Vagina (tissue), 2 donors: ENCODE results near the gene STK10. TPM values are rescaled to one million over a fixed set of nuclear protein-coding genes. Genes with fewer than 3 reads are reported as not detected.

Experiments
- DNase-seq, 2 donors: peaks; one replicate each; pipeline ENCODE4 v3.0.0-alpha.2; 2017; ENCODE audit errors: extremely low spot score in 2 of 2
- H3K27ac ChIP-seq: fragments of 200-600 bp; sonication (generic); one replicate; pipeline ENCODE4 v1.5.1; 2019
- H3K27me3 ChIP-seq: fragments of 200-600 bp; sonication (generic); one replicate; pipeline ENCODE4 v1.5.1; 2019
- H3K36me3 ChIP-seq, 2 donors: fragments of 200-600 bp; sonication (generic); one replicate each; pipeline ENCODE4 v1.5.1; 2017 to 2019
- H3K4me1 ChIP-seq: fragments of 200-600 bp; sonication (generic); one replicate; pipeline ENCODE4 v1.5.1; 2019
- H3K4me3 ChIP-seq, 2 donors: fragments of 200-600 bp; sonication (generic); 1 replicate in 1 of 2; 2 replicates in 1 of 2; pipeline ENCODE4 v1.5.1; 2016 to 2019
- H3K9me3 ChIP-seq: fragments of 200-600 bp; sonication (generic); one replicate; pipeline ENCODE4 v1.5.1; 2019
- POLR2A ChIP-seq, 2 donors: fragments of 450-650 bp; IDR thresholded peaks; one replicate each; pipeline ENCODE4 v1.6.1; 2017; ENCODE audit warnings: antibody characterized with exemption in 2 of 2, mild to moderate bottlenecking in 2 of 2, moderate library complexity in 2 of 2
- POLR2AphosphoS5 ChIP-seq, 2 donors: sonication (generic); formaldehyde crosslinking; IDR thresholded peaks; one replicate each; pipeline ENCODE4 v1.9.0; 2017; ENCODE audit warnings: antibody characterized with exemption in 2 of 2, mild to moderate bottlenecking in 2 of 2, low read depth in 1 of 2; ENCODE audit not compliant: insufficient read depth in 1 of 2
- intact Hi-C: fragments of 100-400 bp; cut with DNase I; formaldehyde crosslinking; loops from one replicate; pipeline ENCODE4 v1.15.1; 2023
- total RNA-seq: library from RNA; depleted of rRNA; stranded (reverse); fragments of >200 nt; gene quantifications from one replicate; pipeline ENCODE4 v1.2.3, GENCODE V29; 2016
- TF ChIP-seq, protein P1 (sequence below), 3 experiments: fragments of 450-650 bp in 2 of 3; fragments of 200-600 bp in 1 of 3; sonication (generic) in 1 of 3; IDR thresholded peaks; one replicate each; pipeline ENCODE4 v1.5.1; 2017 to 2019; ENCODE audit warnings: antibody characterized with exemption in 3 of 3, mild to moderate bottlenecking in 2 of 3, moderate library complexity in 2 of 3

Gene STK10
- total RNA-seq, 1 donor from 2014 or later: 33.9 TPM

DNA sequence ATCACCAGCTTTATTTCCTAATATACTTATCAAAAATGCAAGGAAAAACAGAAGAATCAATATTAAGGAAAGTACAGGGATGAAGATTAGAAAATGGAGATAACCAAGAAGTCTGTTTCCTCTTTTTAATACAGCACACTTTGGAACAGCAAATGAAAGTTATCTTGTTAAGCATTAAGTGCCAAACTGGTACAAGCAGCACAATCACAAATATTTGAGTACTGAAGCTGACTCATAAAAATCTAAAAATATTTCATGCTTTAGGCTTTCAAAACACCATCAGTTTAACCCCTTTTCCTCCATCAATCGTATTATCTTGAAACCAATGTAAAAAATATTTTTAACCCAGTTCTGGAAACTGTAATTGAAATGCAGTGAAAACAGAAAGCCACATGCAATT is 184.3 kb downstream of the STK10 start:
- no peaks in the 10 kb centered on the region for H3K27me3 ChIP-seq
- TF ChIP-seq POLR2AphosphoS5 (IDR thresholded peaks at IDR 0.05; ENCODE audit: insufficient read depth in 1 of 2, low read depth in 1 of 2): no peak
- TF ChIP-seq, protein P1, sequence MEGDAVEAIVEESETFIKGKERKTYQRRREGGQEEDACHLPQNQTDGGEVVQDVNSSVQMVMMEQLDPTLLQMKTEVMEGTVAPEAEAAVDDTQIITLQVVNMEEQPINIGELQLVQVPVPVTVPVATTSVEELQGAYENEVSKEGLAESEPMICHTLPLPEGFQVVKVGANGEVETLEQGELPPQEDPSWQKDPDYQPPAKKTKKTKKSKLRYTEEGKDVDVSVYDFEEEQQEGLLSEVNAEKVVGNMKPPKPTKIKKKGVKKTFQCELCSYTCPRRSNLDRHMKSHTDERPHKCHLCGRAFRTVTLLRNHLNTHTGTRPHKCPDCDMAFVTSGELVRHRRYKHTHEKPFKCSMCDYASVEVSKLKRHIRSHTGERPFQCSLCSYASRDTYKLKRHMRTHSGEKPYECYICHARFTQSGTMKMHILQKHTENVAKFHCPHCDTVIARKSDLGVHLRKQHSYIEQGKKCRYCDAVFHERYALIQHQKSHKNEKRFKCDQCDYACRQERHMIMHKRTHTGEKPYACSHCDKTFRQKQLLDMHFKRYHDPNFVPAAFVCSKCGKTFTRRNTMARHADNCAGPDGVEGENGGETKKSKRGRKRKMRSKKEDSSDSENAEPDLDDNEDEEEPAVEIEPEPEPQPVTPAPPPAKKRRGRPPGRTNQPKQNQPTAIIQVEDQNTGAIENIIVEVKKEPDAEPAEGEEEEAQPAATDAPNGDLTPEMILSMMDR (IDR thresholded peaks at IDR 0.05): no peak
- no peak for TF ChIP-seq POLR2A (IDR thresholded peaks at IDR 0.05)
- DNase-seq: no peak
- H3K9me3 ChIP-seq: no peaks in the 10 kb centered on the region
- intact Hi-C loops: loop anchor here (10.0 kb wide), 1 partner anchor 89 kb away; no protein-coding TSS in a partner anchor
- peaks cover 66% of the 10 kb centered on the region for H3K4me1 ChIP-seq
- no peak overlapping the region for H3K4me3 ChIP-seq
- H3K36me3 ChIP-seq: no peaks in the 10 kb centered on the region
- no peak overlapping the region for H3K27ac ChIP-seq

DNA sequence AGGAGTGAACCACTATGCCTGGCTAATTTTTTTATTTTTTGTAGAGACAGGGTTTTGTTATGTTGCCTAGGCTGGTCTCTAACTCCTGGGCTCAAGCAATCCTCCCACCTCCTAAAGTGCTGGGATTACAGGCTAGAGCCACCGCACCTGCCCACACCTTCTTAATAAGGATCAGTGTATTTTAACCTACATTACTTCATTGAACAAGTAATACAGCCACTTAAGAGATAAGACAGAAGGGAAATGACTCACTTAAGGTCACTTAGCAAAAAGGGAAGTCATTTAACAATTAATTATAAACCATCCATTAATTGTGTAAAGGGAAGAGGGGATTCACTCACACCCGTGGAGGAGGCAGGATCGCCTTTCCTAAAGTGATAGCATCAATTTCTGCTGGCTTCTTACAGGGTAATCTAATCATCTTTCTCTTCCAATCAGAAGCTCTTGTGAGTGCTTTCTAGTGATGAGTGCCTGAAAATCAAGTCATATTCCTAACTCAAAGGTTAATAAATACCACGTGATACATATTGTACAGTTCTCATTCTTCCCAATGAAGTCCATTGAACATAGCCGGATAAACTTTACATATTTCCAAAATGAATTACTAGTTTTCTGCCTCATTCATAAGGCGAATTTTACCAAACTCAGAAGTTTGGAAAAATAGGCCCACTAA is 185.0 kb downstream of the STK10 start:
- H3K36me3 ChIP-seq: no peaks in the 10 kb centered on the region
- H3K4me1 ChIP-seq: peaks cover 69% of the 10 kb centered on the region
- H3K27ac ChIP-seq: no peak overlapping the region
- no peaks in the 10 kb centered on the region for H3K27me3 ChIP-seq
- TF ChIP-seq POLR2A (IDR thresholded peaks at IDR 0.05) (no peak), POLR2AphosphoS5 (IDR thresholded peaks at IDR 0.05; ENCODE audit: insufficient read depth in 1 of 2, low read depth in 1 of 2) (no peak)
- TF ChIP-seq, protein P1 (IDR thresholded peaks at IDR 0.05): no peak
- no peak overlapping the region for H3K4me3 ChIP-seq
- no peaks in the 10 kb centered on the region for H3K9me3 ChIP-seq
- DNase-seq: no peak
- intact Hi-C loops: loop anchor here (10.0 kb wide), 1 partner anchor 88 kb away; no protein-coding TSS in a partner anchor

DNA sequence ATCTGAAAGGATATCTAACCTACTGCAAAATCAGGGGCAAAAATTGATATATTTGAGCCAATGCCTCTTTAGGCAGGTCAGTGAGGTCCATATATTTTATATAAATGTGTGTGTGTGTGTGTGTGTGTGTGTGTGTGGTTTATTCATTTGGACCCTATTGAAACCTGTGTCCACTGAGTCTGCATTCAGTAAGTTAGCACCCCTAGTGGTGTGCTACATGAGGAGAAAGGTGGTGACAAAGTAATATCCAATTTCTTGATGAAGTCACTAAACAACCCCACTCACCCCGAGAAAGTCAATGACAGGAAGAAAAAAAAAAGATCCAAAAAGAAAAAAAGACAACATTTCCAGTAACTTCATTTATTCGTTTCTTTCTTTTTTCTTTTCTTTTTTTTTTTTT is 185.7 kb downstream of the STK10 start:
- Histone ChIP-seq H3K27me3 (no peaks in the 10 kb centered on the region), H3K9me3 (no peaks in the 10 kb centered on the region), H3K27ac (no peak overlapping the region), H3K4me1 (peaks cover 69% of the 10 kb centered on the region), H3K4me3 (no peak overlapping the region), H3K36me3 (no peaks in the 10 kb centered on the region)
- TF ChIP-seq POLR2AphosphoS5 (IDR thresholded peaks at IDR 0.05; ENCODE audit: insufficient read depth in 1 of 2, low read depth in 1 of 2) (no peak), POLR2A (IDR thresholded peaks at IDR 0.05) (no peak)
- TF ChIP-seq, protein P1 (IDR thresholded peaks at IDR 0.05): no peak
- DNase-seq: no peak
- intact Hi-C loops: loop anchor here (10.0 kb wide), 1 partner anchor 88 kb away; no protein-coding TSS in a partner anchor

DNA sequence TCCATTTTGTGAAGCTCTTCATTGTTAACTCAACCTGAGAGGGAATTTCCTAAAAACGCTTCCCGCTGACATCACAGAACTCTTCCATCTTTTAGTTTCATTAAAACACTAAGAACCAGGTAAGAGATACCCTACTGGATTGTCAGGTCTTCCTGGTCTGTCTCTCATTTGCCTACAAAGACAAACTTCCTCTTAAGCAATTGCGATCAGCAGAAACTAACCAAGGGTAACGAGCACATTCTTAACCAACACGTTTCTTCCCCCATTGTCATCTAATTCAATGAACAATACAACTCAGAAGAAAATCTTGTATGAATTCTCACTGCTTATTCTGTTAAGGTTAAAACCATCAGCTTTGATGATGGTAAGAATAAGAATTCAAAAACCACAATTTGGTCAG is 188.1 kb downstream of the STK10 start:
- intact Hi-C loops: loop anchor here (10.0 kb wide), 1 partner anchor 85 kb away; no protein-coding TSS in a partner anchor
- H3K27me3 ChIP-seq: no peaks in the 10 kb centered on the region
- no peaks in the 10 kb centered on the region for H3K36me3 ChIP-seq
- no peaks in the 10 kb centered on the region for H3K9me3 ChIP-seq
- DNase-seq: no peak
- H3K27ac ChIP-seq: no peak overlapping the region
- H3K4me1 ChIP-seq: peaks cover 73% of the 10 kb centered on the region
- TF ChIP-seq POLR2AphosphoS5 (IDR thresholded peaks at IDR 0.05; ENCODE audit: insufficient read depth in 1 of 2, low read depth in 1 of 2) (no peak), POLR2A (IDR thresholded peaks at IDR 0.05) (no peak)
- TF ChIP-seq, protein P1 (IDR thresholded peaks at IDR 0.05): no peak
- no peak overlapping the region for H3K4me3 ChIP-seq

DNA sequence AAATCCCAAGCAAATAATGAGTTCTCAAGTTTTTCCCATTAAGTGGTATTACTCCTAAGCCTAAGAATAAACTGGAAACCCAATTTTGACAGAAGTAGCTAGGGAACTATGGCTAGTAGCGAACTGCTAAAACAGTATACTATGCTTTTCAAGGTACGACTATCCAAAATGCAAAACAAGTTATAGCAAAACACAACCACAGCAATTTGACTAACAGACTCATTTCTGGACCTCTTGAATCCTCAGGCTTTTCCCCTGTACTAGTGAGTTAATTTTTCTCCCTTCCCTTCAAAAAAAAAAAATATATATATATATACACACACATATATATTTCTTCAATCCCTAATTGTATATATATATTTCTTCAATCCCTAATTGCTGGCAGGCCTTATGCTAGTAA is 188.9 kb downstream of the STK10 start:
- Histone ChIP-seq H3K27me3 (no peaks in the 10 kb centered on the region), H3K9me3 (no peaks in the 10 kb centered on the region), H3K36me3 (no peaks in the 10 kb centered on the region), H3K27ac (no peak overlapping the region), H3K4me1 (peaks cover 66% of the 10 kb centered on the region), H3K4me3 (no peak overlapping the region)
- DNase-seq: no peak
- intact Hi-C loops: no loop called here
- TF ChIP-seq POLR2A (IDR thresholded peaks at IDR 0.05): no peak
- TF ChIP-seq POLR2AphosphoS5 (IDR thresholded peaks at IDR 0.05; ENCODE audit: insufficient read depth in 1 of 2, low read depth in 1 of 2): no peak
- TF ChIP-seq, protein P1 (IDR thresholded peaks at IDR 0.05): no peak
